Skin epidermis (tissue), 12 donors: ENCODE data around the gene PEAK3.
A peak's percentile ranks its signal among the peaks of the same experiment; 100 is the strongest.

Source experiments
- H3K27ac ChIP-seq, 21 experiments: fragments of 200-600 bp; sonication (generic) in 11 of 21; one replicate each; pipeline ENCODE4 v1.5.0; 2020; ENCODE audit warnings: mild to moderate bottlenecking in 3 of 21, inconsistent platforms in 2 of 21, moderate library complexity in 2 of 21
- H3K4me3 ChIP-seq, 7 experiments: fragments of 200-600 bp; sonication (generic) in 2 of 7; one replicate each; pipeline ENCODE4 v1.5.0; 2020; ENCODE audit warnings: inconsistent platforms in 2 of 7, mild to moderate bottlenecking in 2 of 7, moderate library complexity in 1 of 7

Gene PEAK3

DNA sequence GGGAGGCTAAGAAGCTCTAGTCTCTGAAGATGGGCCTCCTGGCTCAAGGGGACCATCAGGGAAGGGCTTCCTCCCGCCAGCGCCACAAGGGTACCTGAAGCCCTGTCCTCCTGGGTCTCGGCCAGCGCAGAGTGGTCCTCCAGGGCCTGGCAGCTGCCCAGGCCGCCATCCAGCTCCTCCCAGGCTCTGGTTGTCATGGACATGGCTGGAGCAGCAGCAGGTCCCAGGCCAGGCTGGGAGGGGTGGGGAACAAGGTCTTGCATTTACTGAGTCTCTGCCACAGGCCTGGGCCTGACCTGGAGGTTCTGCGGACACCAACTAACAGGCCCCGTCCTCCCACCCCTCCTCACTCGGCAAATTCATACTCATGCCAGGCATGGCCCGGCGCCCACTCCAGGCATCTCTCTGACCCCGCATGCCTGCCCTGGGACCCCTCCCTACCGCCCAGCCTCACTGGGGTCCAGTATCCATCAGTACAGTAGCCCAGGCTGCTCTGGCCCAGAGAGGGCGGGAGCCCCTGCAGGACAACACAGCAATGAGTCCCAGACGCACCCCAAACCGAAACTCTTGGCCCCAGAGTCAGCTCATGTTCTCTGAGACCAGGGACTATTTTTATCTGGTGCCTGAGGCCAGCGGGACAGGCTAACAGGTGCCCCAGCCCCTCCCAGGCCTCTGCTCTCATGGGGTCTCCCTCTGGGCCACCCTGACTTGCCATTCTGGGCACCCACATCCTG is 26.7 kb downstream of the PEAK3 start:
- Histone ChIP-seq H3K27ac (no peak overlapping the region), H3K4me3 (no peak overlapping the region)

DNA sequence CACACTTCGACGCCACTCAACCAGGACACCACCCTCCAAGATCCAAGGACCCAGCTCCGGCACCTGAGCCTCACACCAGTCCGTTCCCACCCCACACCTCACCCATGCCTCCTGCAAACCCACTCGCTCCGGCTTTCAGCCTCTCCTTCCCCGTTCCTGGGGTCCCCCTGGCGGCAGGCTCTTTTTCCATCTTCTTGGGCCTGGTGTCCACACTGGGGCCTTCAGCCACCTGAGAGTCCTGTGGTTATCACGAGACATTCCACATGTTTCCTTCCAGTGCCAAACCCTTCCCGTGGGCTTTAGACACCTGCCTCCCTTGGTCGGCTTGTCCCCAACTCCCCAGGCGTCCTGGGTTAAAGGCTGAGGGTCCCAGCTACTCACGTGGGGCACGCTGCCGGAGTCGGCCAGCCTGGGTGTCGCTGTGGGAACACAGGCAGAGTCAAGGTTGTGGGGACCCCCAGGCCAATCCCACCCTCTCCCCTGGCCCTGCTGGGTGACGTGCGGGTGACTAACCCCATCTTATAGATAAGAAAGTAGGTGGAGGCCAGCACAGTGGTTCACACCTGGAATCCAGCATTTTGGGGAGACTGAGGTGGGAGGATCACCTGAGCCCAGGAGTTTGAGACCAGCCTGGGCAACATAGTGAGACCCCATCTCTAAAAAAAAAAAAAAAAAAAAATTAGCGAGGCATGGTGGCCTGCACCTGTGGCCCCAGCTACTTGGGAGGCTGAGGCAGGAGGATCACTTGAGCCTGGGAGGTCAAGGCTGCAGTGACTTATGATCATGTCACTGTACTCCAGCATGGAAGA is 27.7 kb downstream of the PEAK3 start:
- H3K27ac ChIP-seq: no peak overlapping the region
- H3K4me3 ChIP-seq: no peak overlapping the region

DNA sequence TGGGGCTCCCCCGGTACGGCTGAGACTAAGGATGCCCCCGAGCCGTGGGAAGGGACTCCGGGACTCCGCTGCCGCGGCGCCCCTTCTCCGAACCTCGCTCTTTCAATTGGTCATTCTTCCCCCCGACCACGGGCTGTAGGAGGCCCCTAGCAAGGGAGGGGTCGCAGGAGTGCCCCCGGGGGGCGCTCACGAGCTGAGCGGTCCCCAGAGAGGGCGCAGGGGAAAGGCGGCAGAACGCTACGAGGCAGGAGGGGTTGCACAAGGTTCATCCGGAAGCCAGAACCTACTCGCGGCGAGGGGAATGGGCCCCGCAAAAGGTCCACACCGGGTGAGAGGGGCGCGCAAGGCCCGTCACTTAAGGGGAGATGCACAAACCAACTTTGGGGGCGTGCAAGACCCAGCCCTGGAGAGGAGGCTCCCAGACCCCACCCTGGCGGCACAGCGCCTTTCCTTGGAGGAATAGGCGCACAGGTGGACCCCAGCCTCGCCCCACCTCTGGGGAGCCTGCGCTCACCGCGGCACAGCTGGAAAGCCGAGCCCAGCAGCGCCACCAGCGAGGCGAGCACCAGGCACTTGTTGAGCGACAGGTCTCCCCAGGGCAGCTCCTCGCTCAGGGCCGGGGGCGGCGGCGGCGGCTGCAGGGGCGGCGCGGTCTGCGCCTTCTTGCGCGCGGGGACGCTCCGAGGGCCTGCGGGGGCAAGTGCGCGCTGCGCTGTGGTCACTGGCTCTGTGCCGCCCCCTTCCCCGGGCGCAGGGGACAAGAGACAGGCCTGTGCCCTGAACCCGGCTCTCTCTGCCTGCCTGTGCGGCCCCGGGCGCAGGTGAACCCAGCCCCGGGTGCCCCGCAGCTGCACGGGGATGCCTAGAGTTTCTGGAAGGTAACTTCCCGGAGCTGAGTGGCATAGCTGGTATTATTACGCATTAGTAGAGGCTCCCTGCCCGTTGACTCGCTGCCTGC is 28.6 kb downstream of the PEAK3 start:
- Histone ChIP-seq H3K27ac (peak overlapping the region in 2 of 21 experiments; percentile 22 to 34), H3K4me3 (peak overlapping the region in 3 of 7 experiments; percentile 5 to 21 (median 11))

DNA sequence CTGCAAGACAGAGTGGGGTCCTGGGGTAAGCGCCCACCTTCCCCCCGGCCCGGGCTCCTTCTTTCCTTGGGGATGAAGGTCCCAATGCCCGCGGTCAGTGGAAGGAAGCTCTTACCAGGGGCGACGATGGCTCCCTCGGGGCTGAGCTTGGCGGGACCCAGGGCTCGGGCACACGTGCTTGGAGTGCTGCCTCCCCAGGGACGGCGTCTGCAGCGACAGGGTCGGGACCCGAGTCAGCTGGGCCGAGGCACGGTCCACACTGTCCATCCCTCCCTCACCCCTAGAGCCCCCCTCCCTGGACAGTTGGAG is 29.2 kb downstream of the PEAK3 start:
- peak overlapping the region in 4 of 7 experiments; percentile 5 to 21 (median 17) for H3K4me3 ChIP-seq
- H3K27ac ChIP-seq: peak overlapping the region in 1 of 21 experiments; percentile 22

DNA sequence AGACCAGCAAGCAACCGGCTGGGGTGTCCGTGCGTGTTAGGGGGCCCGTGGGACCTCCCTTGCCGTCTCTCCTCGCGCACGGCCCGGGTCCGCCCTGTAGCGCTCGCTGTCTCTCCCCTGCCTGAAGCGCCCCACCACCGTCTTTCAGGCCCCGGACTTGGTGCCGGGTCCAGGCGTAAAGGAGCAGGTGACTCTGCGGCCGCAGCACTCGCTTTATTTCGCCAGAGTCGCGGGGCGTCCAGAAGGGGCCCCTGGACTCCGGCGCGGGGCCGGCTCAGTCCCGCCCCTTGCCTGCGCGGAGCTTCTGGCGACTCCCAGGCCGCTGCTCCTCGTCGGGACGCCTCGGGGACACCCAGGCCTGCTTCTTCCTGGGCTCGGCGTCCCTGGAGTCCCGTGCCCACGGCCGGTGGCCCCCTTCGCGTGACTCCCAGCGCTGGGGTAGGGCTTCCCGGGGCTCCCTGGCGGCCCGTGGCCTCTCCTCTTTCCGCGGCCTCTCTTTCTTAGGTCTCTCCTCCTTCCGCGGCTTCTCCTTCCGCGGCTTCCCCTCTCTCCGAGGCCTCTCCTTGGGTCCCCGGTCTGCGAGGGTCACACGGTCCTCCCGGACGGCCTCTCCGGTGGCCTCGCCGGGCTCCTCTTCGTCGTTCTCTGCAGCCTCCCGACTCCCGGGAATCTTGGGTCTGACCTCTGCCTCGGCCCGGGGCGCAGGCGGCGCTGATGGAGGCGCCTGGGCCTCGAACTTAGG is 29.7 kb downstream of the PEAK3 start:
- peak overlapping the region in 4 of 7 experiments; percentile 5 to 21 (median 14) for H3K4me3 ChIP-seq

DNA sequence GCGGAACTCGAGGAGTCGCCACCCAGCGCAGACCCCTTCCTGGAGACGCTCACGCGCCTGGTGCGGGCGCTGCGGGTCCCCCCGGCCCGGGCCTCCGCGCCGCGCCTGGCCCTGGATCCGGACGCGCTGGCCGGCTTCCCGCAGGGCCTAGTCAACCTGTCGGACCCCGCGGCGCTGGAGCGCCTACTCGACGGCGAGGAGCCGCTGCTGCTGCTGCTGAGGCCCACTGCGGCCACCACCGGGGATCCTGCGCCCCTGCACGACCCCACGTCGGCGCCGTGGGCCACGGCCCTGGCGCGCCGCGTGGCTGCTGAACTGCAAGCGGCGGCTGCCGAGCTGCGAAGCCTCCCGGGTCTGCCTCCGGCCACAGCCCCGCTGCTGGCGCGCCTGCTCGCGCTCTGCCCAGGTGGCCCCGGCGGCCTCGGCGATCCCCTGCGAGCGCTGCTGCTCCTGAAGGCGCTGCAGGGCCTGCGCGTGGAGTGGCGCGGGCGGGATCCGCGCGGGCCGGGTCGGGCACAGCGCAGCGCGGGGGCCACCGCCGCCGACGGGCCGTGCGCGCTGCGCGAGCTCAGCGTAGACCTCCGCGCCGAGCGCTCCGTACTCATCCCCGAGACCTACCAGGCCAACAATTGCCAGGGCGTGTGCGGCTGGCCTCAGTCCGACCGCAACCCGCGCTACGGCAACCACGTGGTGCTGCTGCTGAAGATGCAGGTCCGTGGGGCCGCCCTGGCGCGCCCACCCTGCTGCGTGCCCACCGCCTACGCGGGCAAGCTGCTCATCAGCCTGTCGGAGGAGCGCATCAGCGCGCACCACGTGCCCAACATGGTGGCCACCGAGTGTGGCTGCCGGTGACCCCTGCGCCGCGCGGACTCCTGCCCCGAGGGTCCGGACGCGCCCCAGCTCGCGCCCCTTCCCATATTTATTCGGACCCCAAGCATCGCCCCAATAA is 30.6 kb downstream of the PEAK3 start:
- Histone ChIP-seq H3K4me3 (peak overlapping the region in 2 of 7 experiments; percentile 15 to 21), H3K27ac (no peak overlapping the region)

More for the DNA sequence above, 29.7 kb downstream of the PEAK3 start:
- H3K27ac ChIP-seq: no peak overlapping the region

DNA sequence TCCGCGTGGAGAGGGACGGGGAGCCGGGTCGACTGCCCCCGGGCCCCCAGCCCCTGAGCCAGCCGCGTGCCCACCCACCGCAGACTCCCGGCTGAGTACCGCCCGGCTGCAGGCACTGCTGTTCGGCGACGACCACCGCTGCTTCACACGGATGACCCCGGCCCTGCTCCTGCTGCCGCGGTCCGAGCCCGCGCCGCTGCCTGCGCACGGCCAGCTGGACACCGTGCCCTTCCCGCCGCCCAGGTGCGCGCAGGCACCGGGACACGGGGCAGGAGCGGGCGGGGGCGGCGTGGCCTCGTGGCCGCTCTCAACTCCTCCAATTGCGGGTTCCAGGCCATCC is 31.2 kb downstream of the PEAK3 start:
- H3K27ac ChIP-seq: no peak overlapping the region
- peak overlapping the region in 1 of 7 experiments; percentile 15 for H3K4me3 ChIP-seq

DNA sequence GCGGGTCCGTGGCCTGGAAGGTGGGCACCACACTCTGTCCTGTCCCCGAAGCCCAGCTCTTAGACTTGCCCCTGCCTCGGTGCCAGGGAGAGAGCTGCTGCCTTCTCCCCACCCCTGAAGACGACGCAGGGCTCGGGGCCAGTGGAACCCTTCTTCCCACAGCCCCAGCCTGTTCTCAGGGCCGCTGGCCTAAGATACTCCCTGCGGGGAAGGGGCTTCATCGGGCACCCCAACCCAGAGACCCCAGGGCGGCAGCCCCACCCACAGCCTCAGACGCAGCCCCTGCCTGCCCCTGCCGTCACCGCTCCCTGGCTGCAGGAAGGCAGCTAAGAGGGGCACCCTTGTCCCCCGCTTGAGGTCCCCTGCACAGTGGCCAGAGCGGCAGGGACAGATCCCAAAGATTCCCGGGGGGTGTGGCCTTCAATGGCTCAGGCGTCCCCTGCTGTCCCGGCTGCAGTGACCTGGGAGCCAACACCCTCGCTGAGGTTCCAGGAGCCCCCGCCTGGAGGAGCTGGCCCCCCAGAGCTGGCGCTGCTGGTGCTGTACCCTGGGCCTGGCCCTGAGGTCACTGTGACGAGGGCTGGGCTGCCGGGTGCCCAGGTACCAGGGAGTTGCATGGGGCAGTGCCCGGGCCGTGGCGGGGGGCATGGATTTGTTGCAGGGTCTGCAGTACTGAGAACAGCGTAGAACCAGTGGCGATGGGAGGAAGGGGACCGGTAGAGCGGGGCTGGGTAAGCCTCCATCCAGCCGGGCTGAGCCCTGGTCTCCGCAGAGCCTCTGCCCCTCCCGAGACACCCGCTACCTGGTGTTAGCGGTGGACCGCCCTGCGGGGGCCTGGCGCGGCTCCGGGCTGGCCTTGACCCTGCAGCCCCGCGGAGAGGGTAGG is 31.9 kb downstream of the PEAK3 start:
- H3K27ac ChIP-seq: no peak overlapping the region
- no peak overlapping the region for H3K4me3 ChIP-seq

DNA sequence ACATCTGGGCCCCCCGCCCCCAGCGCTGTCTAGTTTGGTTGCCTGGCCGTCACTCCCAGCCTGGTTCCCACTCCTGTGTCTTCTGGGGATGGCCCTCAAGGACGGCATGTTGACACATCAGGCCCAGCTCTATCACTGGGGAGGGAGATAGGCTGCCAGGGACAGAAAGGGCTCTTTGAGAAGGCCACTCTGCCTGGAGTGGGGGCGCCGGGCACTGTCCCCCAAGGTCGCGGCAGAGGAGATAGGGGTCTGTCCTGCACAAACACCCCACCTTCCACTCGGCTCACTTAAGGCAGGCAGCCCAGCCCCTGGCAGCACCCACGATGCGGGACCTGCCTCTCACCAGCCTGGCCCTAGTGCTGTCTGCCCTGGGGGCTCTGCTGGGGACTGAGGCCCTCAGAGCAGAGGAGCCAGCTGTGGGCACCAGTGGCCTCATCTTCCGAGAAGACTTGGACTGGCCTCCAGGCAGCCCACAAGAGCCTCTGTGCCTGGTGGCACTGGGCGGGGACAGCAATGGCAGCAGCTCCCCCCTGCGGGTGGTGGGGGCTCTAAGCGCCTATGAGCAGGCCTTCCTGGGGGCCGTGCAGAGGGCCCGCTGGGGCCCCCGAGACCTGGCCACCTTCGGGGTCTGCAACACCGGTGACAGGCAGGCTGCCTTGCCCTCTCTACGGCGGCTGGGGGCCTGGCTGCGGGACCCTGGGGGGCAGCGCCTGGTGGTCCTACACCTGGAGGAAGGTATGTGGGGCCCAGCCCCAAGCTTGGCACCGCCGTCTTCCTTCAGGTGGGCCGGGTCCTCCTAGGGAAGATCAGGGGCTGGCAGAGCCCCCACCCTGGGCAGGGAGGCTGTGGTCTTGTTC is 32.7 kb downstream of the PEAK3 start, which contains the start of gene AMH:
AMH (plus strand) TSS at position 314 of the 857 bp plus-strand sequence; CDS start at position 324, 10 bp downstream.
- H3K27ac ChIP-seq: no peak within 1 kb of the TSS
- H3K4me3 ChIP-seq: no peak within 1 kb of the TSS

DNA sequence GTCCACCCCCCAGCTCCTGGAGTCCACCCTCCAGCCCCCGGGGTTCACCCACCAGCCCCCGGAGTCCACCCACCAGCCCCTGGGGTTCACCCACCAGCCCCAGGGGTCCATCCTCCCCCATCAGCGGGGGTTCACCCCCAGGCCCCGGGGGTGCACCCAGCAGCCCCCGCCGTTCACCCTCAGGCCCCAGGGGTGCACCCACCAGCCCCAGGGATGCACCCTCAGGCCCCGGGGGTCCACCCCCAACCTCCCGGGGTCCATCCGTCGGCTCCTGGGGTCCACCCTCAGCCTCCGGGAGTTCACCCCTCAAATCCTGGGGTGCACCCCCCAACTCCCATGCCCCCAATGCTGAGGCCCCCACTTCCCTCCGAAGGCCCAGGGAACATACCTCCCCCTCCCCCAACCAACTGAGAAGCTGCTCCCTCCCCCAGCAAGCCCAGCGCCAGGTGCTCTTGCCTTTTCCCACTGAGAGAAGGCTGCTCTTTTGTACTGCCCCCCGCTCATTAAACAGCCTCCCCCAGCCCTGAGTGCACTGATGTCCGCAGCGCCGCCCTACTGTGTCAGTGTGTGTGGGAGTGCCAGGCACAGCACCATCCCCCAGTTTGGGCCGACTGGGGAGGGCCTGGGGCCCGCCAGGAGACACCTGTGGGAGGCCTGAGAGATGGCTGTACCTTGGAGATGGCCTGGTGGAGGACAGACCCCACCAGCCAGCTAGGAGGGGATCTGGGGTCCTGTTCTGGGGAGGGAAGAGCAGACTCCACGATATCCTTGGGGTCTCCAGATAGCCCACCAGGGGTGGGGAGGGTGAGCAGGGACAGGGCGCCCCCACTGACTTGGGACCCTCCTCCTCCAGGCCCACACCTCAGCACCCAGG is 33.6 kb downstream of the PEAK3 start:
- H3K4me3 ChIP-seq: no peak overlapping the region
- no peak overlapping the region for H3K27ac ChIP-seq

DNA sequence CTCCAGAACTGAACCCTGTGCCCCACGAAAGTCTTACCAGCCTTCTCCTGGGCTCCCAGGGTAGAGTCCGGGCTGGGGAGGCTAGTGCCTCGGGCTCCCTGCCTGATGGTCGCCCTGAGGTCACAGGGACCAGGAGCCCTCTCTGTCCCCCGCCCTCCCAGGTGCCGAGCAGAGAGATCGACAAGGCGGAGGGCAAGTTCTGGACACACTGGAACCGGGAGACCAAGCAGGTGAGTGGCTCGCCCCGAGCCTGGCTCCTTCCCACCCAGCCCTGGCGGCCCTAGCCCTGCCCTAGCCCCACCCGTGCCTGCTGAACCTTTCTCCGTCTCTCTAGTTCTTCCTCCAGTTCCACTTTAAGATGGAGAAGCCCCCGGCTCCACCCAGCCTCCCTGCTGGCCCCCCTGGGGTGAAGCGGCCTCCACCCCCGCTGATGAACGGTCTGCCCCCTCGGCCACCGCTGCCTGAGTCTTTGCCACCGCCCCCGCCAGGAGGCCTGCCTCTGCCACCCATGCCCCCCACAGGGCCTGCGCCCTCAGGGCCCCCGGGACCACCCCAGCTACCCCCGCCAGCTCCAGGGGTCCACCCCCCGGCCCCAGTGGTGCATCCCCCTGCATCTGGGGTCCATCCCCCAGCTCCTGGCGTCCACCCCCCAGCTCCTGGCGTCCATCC is 34.4 kb downstream of the PEAK3 start:
- Histone ChIP-seq H3K27ac (no peak overlapping the region), H3K4me3 (no peak overlapping the region)

DNA sequence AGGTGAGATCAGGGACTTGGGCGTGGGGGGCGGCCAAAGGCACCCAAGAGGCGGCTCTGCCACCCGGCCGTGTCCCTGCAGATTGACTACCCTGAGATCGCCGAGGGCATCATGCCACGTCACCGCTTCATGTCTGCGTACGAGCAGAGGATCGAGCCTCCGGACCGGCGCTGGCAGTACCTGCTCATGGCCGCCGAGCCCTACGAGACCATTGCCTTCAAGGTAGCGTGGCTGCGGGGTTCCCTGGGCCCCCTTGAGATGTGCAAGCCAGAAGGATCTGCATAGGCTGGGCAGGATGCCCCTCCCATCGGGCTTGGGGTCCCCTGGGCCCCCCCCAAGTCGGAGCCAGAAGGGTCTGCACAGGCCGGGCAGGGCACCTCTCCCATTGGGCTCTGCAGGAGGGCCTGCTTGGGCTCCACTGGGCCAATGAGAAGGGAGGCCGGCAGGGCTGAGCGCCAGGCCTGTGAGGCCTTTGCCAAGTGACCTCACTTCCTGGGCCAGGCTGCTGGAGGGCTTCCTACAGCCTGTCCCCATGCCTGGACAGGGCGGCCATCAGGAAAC is 35.1 kb downstream of the PEAK3 start:
- Histone ChIP-seq H3K4me3 (no peak overlapping the region), H3K27ac (no peak overlapping the region)

DNA sequence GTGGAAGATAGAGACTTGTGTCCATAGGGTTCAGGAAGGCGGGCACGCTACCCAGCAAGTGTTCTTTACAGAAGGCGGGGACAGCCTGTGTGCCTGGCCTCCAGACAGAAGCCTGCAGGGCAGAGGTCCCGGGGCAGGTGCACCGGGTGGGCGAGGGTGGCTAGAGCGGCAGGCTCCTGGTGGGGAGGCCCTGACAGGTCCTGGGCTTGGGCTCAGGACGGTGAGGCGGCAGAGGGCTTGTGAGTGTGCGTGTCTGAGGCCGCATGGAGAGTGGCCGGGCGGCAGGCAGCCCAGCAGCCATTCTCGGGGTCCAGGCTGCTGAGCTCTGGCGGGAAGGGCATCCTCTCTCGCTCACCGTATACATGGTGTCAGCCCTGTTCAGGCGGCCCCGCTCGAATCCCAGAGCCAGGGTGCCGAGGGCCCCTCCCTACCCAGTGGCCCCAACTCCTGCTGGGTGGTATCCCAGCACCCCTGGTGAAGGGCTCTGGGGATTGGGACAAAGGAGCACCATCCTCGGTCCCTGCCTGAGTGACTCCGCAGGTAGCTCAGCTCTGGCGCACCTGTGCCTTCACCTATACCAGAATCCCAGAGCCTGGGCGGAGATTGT is 35.9 kb downstream of the PEAK3 start:
- Histone ChIP-seq H3K27ac (no peak overlapping the region), H3K4me3 (no peak overlapping the region)

DNA sequence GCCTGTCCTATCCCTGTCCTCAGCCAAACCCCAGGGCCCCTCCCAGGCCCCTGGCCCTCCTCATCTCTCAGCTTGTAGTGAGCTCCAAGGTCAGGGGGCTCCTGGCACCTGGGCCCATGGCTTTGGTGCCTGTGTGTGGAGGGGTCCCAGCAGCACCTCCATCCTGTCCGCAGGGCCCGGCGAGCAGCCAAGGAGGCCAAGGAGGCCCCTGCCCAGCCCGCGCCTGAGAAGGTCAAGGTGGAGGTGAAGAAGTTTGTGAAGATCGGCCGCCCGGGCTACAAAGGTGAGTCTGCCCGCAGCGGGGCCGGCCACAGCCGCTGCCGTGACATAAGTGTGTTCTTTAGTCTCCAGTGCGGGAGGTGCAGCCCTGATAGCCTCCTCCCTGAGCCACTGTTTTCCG is 36.7 kb downstream of the PEAK3 start:
- Histone ChIP-seq H3K4me3 (no peak overlapping the region), H3K27ac (no peak overlapping the region)
